Uterus (tissue), 2 donors: ENCODE data around the gene LGR6.

ENCODE experiments used
- CTCF ChIP-seq, 4 experiments: fragments of 200-600 bp in 2 of 4; fragments of 450-650 bp in 2 of 4; sonication (generic) in 2 of 4; IDR thresholded peaks; one replicate each; pipeline ENCODE4 v1.5.1; 2016 to 2019; ENCODE audit warnings: antibody characterized with exemption in 4 of 4, mild to moderate bottlenecking in 2 of 4, moderate library complexity in 1 of 4
- POLR2A ChIP-seq, 2 donors: fragments of 450-650 bp; IDR thresholded peaks; one replicate each; pipeline ENCODE4 v1.6.1; 2016; ENCODE audit warnings: antibody characterized with exemption in 2 of 2, mild to moderate bottlenecking in 1 of 2, moderate library complexity in 1 of 2

DNA sequence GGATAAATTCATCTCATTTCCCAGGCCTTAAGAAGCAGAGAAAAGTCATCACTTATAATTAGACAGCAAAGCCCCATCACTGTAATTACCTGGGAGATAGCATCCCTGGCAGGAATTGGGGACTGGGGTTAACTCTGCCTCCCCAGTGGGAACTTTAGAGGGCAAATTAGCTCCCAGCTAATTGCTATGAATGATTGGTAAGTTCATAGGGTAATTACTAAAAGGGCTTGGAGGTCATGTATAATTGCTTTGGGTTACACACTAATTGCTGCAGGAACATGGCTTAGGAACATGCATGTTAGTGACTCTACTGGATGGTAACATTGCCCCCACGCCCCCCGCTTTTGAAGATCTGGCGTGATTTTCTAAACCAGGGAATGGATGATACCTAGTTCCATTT is 83.3 kb downstream of the LGR6 start:
- TF ChIP-seq CTCF (IDR thresholded peaks at IDR 0.05) (no peak), POLR2A (IDR thresholded peaks at IDR 0.05) (no peak)
